HG03159 (cell line): ENCODE measurements around the gene GAST.
"Not testable (repeated sequence)": the region's sequence is repeated elsewhere in the genome, so short reads cannot be mapped to it uniquely, and the experiment has no call there.

Source experiments
- ATAC-seq: cut with Tn5 transposase; IDR thresholded peaks from one replicate; pipeline ENCODE4 v1.9.1; 2021; ENCODE audit warnings: mild to moderate bottlenecking, moderate library complexity; ENCODE audit not compliant: unreplicated experiment

GAST gene

DNA sequence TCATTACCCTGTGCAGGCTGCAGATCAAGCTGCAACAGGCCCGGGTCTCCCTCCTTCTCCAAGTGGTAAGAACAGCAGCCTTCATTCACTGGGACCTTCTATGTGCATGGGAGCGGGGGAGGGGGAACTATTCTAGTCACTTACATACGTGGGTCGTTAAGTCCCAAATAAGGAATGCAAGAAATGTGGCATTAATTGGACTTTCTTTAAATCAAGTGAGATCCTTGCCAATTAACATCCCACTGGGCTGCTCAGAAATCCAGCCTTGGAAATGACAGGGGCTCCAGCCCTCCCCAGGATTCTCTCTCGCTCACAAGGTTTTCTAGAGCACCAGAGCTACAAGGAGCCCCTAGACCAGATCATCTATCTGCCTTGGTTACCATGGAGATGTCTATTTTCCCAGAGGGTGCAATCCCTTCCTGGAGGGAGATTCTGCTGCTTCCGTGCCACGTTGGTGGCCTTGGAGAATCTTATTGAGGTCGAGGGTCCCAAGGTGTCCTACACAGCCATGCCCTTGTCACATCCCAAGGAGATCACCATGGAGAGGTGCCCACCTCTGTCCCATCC, 28.6 kb upstream of the GAST start:
- no peak for ATAC-seq

DNA sequence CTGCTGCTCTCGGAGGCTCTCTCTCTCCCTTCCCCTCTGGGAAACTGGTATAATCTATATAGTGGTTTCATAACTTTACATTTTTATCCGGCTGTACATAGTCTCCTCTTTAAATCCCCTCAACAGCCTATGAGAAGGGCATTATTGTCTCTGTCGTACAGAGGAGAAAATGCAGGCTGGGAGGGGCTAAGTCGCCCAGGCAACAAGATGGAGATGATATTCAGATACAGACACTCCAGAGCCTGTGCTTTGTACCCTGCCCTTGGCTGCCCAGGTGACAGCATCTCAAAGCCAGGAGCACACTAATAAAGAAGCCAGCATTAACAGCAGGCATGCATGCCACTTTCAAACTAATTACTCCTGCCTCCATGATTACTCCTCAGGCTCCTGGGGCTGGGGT, 28.1 kb upstream of the GAST start:
- ATAC-seq, result no peak

DNA sequence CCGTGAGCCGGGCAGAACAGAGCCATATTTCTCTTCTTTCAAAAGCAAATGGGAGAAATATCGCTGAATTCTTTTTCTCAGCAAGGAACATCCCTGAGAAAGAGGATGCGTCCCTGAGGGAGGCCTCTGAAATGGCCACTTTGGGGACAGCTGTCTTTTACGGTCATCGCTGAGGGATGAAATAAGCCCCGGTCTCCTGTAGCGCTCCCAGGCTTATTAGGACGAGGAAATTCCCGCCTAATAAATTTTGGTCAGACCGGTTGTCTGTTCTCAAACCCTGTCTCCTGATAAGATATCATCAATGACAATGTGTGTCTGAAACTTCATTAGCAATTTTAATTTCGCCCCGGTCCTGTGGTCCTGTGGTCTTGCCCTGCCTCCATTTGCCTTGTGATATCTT, 26.4 kb upstream of the GAST start:
- ATAC-seq, result not testable (repeated sequence)

DNA sequence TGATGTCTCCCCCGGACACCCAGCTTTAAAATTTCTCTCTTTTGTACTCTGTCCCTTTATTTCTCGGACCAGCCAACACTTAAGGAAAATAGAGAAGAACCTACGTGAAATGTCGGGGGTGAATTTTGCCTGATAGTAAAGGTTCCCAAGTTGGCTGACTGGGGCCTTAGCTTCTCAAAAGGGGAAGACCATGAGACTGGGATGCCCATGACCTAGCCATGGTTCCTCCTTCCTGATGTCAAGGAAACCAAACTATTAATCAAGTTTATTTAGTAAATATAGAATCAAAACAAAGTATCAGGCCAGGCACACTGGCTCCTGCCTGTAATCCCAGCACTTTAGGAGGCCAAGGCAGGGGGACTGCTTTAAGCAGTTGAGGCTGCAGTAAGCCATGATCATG, 25.9 kb upstream of the GAST start:
- no peak for ATAC-seq

DNA sequence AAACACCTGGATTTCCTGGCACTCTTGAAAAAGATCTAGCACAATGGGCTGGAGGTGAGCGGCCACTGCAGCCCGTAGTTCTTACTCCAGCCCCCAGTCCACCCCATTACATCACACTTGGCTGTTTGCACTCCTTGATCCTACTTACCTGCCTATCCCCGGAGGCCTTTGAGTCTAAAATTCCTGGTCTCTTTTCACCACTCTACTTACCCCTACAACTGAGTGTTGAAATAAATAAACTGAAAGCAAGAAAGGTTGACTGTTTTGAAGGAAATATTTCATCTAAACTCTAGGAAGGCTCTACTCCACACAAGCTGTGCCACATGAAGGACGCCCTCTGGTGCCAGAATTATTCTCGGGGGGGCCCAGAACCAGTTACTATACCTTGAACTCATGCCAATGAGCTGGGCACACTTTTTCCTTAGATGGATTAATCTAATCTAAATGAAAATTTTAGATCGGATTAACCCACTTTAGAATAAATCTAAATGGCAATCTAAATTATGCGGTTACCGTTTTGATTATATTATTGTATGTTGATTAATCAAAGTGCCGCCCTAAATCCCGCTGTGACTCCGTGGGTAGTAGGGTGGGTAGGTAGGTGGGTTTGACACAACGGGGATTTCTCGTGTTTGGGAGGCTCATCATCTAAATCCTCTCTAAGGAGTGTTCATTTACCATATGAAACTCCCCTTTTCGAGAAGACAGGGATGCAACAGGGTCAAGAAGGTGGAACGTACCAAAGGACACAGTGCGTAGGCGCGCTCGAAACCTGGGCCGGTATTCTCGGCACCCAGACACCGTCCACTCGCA, 24.1 kb upstream of the GAST start:
- ATAC-seq, result no peak

DNA sequence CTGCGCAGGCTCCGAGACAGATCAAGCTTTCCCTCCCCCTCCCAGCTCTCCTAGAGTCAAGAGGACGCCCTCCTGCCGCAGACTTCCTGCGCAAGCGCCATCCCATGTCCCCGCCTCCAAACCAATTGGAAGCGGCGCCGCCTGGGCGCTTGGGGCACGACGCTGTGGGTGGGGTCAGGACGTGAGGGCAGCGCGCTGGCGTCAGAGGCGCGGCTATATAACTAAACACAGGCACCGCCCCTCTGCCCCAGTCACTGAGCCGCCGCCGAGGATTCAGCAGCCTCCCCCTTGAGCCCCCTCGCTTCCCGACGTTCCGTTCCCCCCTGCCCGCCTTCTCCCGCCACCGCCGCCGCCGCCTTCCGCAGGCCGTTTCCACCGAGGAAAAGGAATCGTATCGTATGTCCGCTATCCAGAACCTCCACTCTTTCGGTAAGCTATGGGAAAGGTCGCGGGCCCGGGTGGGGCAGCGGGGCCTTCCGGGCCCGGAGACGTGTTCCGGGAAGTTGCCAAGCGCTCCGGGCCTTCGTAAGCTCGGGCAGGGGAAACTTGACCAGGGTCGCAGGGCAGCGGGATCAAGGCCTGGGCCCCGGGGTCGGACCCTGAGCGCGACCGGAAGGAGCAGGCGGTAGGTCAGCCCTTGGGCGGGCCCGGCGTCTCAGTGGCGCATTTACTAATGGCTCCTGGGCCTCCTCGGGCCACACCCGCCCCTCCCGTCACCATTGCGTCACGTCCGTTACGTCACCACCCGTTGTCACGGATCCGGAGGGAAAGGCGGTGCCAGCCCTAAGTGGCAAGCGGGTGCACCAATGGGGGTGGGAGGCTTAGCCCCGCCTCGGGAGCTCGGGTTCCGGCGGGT, 23.3 kb upstream of the GAST start, which contains the start of gene EIF1:
Gene EIF1 (plus strand): TSS at position 245 of the 856 bp plus-strand sequence. CDS start 154 bp downstream, at position 399.
- ATAC-seq, result peak; percentile 67

DNA sequence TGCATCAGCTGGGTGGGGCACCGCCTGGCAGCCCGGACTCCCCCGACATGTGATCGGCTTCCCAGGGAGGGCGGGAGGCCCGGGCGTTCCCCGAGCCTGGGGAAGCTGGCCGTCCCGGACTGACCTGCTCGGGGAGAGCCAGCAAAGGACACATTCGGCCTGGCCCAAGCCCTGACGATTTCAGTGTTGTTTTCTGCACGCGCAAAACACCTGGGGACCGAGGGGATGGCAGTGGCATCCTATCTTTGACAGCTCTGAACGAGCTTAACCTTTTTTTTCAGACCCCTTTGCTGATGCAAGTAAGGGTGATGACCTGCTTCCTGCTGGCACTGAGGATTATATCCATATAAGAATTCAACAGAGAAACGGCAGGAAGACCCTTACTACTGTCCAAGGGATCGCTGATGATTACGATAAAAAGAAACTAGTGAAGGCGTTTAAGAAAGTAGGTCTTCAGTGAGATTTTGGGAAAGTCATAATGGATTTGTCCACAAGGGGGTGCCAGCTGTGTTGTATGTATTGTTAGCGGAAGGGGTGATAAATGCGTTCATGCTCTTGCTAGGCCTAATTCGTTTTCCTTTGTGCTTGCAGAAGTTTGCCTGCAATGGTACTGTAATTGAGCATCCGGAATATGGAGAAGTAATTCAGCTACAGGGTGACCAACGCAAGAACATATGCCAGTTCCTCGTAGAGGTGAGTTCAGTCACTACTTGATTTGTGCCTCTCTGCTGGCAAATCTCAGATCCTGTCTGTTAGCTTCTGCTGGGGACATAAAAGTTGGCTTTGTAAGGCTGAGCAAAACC, 22.4 kb upstream of the GAST start:
- ATAC-seq, result no peak

DNA sequence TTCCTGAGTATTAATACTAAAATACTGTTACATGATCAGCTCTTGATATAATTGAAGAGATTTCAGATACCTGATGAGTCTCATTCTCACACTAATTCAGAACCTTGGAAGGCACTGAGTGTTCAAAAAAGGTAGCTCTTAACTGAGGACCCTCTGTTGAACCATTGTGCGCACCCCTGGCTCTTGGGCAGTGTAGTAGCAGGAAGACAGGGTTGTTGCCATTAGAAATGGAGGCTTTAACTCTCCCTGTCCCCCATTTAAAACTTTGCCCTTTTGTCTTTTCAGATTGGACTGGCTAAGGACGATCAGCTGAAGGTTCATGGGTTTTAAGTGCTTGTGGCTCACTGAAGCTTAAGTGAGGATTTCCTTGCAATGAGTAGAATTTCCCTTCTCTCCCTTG, 21.6 kb upstream of the GAST start:
- ATAC-seq, result no peak

DNA sequence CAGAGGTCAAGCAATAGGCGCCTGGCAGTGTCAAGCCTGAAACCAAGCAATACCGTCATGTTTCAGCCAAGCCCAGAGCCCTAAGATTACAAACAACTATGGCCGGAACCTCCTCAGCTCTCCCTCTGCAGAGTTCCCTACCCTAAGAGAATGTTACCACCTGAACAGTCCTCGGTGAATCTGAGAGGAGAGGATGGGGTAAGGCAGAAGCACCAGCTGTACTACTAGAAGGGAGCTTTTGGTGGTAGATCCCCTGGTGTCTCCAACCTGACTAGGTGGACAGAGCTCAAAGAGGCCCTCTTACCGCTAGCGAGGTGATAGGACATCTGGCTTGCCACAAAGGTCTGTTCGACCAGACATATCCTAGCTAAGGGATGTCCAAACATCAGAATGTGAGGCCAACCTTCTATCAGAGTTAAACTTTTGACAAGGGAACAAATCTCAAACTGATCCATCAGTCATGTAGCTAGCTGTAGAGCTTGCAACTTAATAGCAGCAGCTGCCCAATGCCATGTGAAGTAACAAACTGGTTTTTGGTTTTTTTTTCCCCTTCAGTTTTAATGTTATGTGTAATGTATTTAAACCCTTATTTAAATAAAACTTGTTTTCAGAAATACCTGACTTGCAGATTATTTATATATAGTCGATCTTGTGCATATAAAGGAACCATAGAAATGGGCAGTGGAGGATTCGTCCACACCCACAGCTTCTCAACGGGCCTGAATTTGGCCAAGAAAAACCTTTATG, 20.9 kb upstream of the GAST start:
- no peak for ATAC-seq

DNA sequence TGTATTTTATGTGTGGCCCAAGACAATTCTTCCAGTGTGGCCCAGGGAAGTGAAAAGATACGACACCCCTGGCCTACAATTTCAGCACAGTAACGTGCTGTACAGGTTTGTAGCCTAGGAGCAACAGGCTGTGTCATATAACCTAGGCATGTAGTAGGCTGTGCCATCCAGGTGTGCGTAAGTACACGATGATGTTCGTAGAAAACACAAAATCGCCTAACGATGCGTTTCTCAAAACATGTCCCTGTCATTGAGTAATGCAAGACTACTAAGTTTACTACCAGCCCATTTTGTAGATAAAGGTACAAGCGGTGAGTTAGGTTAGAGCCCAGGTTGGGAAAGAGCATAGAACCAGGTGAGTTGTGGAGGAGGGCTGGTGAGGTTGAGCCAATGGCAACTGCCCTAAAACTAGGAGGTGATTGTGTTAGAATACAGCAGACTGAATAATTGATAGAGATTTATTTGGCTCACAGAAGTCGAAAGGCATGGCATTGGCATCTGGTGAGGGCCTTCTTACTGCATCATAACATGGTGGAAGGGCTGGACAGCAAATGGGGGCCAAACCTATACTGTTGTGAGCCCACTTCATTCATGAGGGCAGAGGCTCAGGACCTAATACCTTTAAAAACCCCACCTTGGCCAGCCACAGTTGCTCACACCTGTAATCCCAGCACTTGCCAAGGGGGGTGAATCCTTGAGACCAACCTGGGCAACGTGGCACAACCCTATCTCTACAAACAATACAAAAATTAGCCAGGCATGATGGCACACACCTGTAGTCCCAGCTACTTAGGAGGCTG, 19.2 kb upstream of the GAST start:
- ATAC-seq, result no peak

DNA sequence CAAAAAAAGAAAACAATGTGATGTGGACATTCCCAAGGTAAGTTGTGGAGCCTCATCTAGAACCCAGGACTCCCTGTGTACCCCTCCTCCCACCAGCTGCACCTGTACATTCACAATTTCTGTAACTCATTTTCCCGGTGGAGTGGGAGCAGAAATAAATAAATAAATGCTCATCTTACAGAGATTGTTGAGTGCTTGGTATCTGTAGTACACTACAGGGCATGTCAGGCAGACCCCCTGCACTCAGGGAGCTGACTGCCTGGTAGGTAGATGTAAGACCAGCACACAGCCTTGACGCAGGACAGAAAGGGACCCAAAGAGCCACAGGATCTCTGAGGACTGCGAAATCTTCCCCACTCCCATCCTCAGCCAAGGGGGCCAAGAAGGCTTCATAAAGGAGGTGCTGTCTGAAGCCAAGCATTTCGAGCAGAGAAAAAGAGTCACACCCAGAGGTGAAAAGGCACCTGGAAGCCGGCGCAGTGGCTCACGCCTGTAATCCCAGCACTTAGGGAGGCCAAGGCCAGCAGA, 16.9 kb upstream of the GAST start:
- no peak for ATAC-seq

DNA sequence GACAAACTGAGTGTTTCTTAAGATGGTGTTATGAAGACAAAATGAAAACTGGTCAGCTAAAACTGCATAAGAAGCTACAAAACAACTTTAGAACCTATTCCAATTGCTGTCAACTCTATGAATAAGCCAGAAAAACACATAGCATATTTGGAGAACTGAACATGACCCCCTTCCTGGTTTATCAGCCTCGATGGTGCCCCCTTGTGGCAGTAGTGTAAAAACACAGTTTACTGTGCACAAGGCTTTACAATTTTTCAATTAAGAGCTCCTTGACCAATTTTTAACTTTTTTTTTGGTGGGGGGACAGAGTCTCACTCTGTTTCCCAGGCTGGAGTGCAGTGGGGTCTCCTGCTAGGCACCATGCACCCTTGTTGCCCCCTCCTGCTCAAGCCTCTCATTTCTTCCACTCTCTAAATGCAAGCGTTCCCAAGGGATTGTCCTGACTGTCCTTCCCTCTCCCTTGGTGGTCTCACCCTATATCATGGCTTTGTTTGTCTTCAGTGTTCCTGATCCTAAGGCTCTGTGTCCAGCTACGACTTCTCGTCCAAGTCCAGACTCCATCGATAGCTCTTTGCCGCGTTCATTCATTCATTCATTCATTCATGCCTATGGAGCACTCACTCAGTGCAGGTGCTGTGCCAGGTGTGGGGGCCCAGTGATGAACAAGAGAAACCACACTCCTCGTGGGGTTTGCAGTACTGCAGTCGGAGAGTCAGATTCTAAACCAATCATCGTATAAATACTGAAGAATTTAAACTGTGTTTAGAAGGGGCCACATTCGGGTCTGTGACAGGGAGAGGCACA, 16.0 kb upstream of the GAST start:
- ATAC-seq, result no peak

DNA sequence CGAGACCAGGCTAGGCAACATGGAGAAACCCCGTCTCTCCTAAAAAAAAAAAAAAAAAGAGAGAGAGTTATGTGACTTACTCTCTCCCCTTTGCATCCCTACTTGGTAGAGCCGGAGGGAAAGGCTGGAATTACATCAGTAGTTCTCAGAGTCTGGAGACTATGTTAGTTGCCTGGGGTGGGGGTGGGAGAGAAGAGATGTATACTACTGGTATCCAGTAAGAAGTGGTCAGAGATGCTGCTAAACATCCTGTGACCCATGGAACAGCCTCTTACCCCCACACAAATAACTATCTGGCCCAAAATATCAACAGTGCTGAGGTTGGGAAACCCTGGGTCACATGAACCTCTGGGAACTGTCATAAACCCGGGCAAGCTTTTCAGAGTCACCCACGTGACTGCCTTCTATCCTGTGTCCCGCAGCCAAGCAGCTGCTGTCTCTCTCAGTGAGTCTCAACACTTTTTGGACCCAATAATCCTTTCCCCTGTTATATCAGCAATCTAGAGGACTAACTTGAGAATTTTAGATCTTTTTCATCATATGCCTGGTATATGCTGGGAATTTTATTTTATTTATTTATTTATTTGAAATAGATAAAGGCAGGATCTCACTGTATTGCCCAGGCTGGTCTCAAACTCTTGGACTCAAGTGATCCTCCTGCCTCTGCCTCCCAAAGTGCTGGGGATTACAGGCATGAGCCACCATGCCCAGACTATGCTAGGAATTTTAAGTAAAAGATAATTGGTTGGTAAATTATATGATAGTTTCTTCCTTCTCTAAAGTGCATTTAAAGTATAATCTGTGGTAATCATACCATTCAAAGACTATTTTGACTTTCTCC, 14.8 kb upstream of the GAST start:
- ATAC-seq, result no peak

DNA sequence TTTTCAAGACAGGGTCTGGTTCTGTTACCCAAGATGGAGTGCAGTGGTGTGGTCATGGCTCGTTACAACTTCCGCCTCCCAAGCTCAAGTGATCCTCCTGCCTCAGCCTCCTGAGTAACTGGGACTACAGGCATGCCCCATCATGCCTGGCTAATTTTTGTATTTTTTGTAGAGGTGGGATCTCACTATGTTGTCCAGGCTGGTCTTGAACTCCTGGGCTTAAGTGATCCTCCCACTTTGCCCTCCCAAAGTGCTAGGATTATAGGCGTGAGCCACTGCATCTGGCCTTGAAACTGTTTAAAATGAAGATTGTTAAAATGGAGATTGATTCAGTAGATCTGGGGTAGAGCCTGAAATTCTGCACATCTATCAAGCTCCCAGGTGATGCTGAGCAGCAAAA, 11.3 kb upstream of the GAST start:
- not testable (repeated sequence) for ATAC-seq

DNA sequence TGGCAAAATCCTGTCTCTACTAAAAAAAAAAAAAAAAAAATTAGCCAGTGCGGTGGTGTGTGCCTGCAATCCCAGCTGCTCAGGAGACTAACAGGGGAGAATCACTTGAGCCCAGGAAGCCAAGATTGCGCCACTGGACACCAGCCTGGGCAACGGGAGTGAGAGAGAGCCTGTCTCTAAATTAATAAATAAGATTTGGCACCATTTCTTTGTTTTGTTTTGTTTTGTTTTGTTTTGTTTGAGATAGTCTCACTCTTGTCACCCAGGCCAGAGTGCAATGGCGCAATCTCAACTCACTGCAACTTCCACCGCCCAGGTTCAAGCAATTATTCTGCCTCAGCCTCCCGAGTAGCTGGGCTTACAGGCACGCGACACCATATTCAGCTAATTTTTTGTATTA, 9.4 kb upstream of the GAST start:
- no peak for ATAC-seq

DNA sequence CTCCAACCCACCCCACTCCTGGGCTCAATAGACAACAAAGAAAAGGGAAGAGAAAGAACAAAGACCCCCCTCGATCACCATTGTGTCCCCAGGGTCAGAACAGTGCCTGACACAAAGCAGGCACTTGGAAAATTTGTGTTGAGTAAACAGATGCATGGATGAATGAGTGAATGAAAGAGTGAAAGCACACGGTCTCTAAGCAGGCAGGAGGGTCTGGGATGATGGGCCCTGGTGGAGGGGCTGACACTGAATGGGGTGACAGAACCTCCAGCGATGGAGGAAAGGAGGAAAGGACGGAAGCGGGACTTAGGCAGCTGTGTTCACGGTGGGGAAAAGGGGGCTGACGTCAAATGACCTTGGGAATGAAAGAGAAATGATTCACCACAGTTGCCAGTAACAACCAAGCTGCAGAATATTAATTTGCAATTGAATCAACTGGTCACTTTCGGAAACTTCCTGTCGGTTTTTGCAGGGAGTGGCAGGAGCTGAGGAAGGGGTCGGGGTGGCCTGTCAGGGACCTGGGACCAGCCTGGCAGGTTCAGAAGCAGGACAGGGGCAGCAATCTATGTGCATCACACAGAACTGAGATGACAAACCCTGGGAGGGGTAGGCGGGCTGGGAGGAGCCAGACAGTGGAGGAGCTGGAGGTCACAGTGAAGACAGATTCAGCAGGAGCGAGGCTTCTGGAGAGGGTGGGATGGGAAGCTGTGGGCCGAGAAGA, 6.7 kb upstream of the GAST start:
- no peak for ATAC-seq
